ENCODE results near the gene SYNE3.
A peak's percentile ranks its signal among the peaks of the same experiment; 100 is the strongest.

SYNE3 gene, protein sequence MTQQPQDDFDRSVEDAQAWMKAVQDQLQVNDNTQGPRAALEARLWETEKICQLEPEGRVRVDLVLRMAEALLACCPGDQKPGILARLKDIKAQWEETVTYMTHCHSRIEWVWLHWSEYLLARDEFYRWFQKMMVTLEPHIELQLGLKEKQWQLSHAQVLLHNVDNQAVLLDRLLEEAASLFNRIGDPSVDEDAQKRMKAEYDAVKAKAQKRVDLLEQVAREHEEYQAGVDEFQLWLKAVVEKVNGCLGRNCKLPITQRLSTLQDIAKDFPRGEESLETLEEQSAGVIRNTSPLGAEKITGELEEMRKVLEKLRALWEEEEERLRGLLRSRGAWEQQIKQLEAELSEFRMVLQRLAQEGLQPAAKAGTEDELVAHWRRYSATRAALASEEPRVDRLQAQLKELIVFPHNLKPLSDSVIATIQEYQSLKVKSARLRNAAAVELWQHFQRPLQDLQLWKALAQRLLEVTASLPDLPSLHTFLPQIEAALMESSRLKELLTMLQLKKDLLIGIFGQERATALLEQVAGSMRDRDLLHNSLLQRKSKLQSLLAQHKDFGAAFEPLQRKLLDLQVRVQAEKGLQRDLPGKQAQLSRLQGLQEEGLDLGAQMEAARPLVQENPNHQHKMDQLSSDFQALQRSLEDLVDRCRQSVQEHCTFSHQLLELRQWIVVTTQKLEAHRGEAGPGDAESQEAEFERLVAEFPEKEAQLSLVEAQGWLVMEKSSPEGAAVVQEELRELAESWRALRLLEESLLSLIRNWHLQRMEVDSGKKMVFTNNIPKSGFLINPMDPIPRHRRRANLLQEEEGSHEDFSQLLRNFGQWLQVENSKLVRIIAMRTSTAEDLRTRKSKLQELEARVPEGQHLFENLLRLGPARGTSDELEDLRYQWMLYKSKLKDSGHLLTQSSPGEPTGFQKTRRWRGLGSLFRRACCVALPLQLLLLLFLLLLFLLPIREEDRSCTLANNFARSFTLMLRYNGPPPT

DNA sequence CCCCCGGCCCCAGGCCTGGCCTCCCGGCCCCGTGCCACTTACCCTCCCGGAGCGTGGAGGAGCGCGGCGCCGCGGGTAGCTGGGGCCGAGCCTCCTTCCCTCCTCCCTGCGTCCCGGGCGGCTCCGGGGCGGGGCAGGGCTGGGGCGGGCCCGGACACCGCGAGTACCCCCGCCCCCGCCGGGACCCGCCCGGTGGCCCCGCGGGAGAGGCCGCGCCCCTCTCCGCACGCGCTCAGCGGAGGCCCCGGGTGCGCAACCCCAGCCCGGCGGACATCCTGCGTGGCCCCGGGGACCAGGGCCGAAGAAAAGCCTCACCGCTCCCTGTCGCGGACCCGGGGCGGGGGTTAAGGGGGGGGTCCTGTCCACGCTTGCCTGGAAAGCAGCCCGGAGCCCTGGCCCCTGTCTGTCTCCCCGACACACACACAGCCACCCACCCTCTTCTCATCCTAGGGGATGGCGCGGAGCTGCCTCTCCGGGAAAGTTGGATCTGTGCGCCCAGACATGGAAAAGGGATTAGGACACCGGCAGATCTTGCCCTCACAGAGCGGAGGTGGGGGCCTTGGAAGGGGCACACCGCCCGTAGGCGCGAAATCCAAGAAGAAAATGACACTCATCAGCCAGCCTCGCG, at the start of gene SYNE3:
SYNE3 (minus strand) TSS at position 97 of the 628 bp plus-strand sequence. CDS start 40,829 bp downstream, outside the sequence.
- H3K9ac ChIP-seq (ENCODE audit: low read length) = no peak within 1 kb of the TSS
- no peaks in the 10 kb centered on the region for H3K36me3 ChIP-seq (ENCODE audit: control insufficient read depth, low read depth, low read length)
- H3K4me3 ChIP-seq (ENCODE audit: low read length) = peak within 1 kb of the TSS; percentile 49
- H3K9me3 ChIP-seq (ENCODE audit: control insufficient read depth, low read depth, low read length) = no peaks in the 10 kb centered on the region
- no peak within 1 kb of the TSS for H3K27ac ChIP-seq (ENCODE audit: low read length)
- peaks cover 14% of the 10 kb centered on the region for H3K4me1 ChIP-seq (ENCODE audit: control insufficient read depth, low read depth, low read length)
- H3K27me3 ChIP-seq (ENCODE audit: control insufficient read depth, insufficient read depth, low read length) = peaks cover 42% of the 10 kb centered on the region

DNA sequence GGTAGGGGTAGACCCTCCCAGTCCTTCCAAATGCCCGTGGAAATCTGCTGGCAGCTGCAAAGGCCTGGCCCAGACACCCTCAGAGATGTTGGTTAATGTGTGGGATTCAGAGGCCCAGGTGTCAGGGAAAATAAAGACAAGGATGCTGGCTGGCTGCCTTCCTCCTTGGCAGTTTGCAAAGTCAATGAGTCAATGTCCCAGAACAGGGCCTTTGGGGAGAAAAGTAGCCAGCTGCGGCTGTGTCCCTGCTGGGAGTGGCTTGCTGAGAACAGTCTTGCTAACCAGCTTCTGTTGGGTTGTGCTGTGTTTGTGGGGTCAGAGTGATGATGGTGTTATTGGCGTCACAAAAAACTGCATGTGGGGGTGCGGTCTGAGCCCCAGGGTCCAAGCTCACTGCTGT, 47.6 kb upstream of the SYNE3 start:
- H3K36me3 ChIP-seq (ENCODE audit: control insufficient read depth, low read depth, low read length) = no peaks in the 10 kb centered on the region
- no peak overlapping the region for H3K9ac ChIP-seq (ENCODE audit: low read length)
- peaks cover 10% of the 10 kb centered on the region for H3K4me1 ChIP-seq (ENCODE audit: control insufficient read depth, low read depth, low read length)
- H3K27ac ChIP-seq (ENCODE audit: low read length) = no peak overlapping the region
- no peaks in the 10 kb centered on the region for H3K27me3 ChIP-seq (ENCODE audit: control insufficient read depth, insufficient read depth, low read length)
- no peaks in the 10 kb centered on the region for H3K9me3 ChIP-seq (ENCODE audit: control insufficient read depth, low read depth, low read length)
- H3K4me3 ChIP-seq (ENCODE audit: low read length) = no peak overlapping the region

DNA sequence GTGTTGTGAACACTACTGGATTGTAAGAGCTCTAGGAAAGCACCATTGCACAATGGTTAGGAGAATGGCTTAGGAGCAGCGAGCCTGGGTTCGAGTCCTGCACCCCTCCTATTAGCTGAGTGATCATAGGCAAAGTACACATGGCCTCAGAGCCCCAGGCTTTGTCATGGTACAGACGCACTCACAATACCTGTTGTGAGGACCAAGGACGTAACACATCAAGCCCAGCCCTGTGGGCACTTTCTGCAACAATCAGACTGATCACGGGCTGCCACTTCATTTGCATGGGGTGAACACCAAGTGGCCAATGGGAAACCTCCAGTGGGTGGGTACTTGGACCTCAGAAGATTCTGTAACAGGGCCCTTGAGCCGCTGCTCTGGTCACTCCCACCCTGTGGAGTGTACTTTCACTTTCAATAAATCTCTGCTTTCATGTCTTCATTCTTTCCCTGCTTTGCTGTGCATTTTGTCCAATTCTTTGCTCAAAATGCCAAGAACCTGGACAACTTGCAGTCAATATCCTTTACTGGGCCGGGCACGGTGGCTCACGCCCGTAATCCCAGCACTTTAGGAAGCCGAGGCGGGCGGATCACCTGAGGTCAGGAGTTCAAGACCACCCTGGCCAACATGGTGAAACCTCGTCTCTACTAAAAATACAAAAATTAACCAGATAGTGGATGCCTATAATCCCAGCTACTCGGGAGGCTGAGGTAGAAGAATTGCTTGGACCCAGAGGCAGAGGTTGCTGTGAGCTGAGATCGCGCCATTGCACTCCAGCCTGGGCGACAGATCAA, 46.6 kb upstream of the SYNE3 start:
- H3K4me1 ChIP-seq (ENCODE audit: control insufficient read depth, low read depth, low read length) = peaks cover 10% of the 10 kb centered on the region
- H3K36me3 ChIP-seq (ENCODE audit: control insufficient read depth, low read depth, low read length) = no peaks in the 10 kb centered on the region
- H3K27me3 ChIP-seq (ENCODE audit: control insufficient read depth, insufficient read depth, low read length) = no peaks in the 10 kb centered on the region
- no peak overlapping the region for H3K9ac ChIP-seq (ENCODE audit: low read length)
- H3K27ac ChIP-seq (ENCODE audit: low read length) = no peak overlapping the region
- H3K4me3 ChIP-seq (ENCODE audit: low read length) = no peak overlapping the region
- H3K9me3 ChIP-seq (ENCODE audit: control insufficient read depth, low read depth, low read length) = no peaks in the 10 kb centered on the region

DNA sequence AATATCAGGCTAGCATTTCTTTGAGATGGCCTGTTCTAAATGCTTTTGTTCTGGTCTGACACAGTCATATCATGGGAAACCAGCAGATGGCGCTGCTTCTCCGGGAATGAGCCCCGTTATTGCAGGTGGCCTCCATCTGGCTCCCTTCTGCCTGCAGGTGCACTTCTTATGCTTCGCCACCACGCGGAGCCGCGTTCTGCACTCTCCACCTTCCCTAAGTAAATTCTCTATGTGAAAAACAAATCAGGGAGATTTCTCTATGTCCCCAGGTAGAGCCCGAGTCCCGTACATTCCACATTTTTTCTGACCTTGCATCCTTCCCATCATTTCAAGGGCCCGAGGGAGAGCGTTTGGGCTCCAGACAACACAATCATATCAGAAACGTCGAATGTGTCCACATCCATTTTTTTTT, 44.6 kb upstream of the SYNE3 start:
- Histone ChIP-seq H3K36me3 (ENCODE audit: control insufficient read depth, low read depth, low read length) (no peaks in the 10 kb centered on the region), H3K4me3 (ENCODE audit: low read length) (no peak overlapping the region), H3K9ac (ENCODE audit: low read length) (no peak overlapping the region), H3K9me3 (ENCODE audit: control insufficient read depth, low read depth, low read length) (no peaks in the 10 kb centered on the region), H3K27me3 (ENCODE audit: control insufficient read depth, insufficient read depth, low read length) (no peaks in the 10 kb centered on the region), H3K4me1 (ENCODE audit: control insufficient read depth, low read depth, low read length) (peaks cover 16% of the 10 kb centered on the region), H3K27ac (ENCODE audit: low read length) (no peak overlapping the region)

DNA sequence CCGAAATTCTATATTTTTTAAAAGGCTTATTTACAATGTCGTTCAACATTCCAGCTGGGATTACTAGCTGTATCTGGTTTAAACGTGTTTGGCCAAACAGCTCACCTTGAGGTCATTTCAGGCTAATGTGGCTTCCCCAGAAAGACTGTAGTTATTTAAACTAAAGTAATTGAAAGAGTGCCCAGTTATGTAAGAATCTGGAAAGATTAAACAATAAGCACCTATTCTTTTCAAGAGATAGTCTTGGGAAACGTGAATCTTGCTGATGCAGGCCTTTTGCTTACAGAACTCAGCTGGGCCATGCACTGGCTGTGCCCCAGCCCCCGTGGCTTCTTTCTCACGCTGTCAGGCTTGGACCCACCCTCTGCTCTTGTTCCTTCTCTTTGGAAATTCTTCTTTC, 42.8 kb upstream of the SYNE3 start:
- Histone ChIP-seq H3K27me3 (ENCODE audit: control insufficient read depth, insufficient read depth, low read length) (no peaks in the 10 kb centered on the region), H3K9me3 (ENCODE audit: control insufficient read depth, low read depth, low read length) (no peaks in the 10 kb centered on the region), H3K36me3 (ENCODE audit: control insufficient read depth, low read depth, low read length) (no peaks in the 10 kb centered on the region), H3K9ac (ENCODE audit: low read length) (no peak overlapping the region), H3K27ac (ENCODE audit: low read length) (no peak overlapping the region), H3K4me3 (ENCODE audit: low read length) (no peak overlapping the region), H3K4me1 (ENCODE audit: control insufficient read depth, low read depth, low read length) (peaks cover 16% of the 10 kb centered on the region)

DNA sequence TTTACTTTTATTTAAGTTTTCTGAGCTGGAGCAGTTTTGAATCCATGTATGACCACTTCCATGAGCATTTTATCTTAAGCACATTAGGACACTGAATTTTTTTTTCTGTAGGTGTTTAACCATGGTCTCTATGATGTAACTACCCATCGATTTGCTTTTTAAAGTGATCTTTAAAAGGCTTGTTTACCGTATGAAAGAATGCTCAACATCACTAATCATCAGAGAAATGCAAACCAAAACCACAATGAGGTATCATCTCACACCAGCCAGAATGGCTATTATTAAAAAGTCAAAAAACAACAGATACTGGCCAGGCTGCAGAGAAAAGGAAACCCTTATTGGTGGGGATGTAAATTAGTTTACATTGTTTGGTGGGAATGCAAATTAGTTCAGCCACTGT, 41.4 kb upstream of the SYNE3 start:
- no peaks in the 10 kb centered on the region for H3K36me3 ChIP-seq (ENCODE audit: control insufficient read depth, low read depth, low read length)
- H3K4me3 ChIP-seq (ENCODE audit: low read length) = no peak overlapping the region
- H3K4me1 ChIP-seq (ENCODE audit: control insufficient read depth, low read depth, low read length) = peaks cover 11% of the 10 kb centered on the region
- H3K9ac ChIP-seq (ENCODE audit: low read length) = no peak overlapping the region
- H3K27ac ChIP-seq (ENCODE audit: low read length) = no peak overlapping the region
- no peaks in the 10 kb centered on the region for H3K27me3 ChIP-seq (ENCODE audit: control insufficient read depth, insufficient read depth, low read length)
- no peaks in the 10 kb centered on the region for H3K9me3 ChIP-seq (ENCODE audit: control insufficient read depth, low read depth, low read length)

DNA sequence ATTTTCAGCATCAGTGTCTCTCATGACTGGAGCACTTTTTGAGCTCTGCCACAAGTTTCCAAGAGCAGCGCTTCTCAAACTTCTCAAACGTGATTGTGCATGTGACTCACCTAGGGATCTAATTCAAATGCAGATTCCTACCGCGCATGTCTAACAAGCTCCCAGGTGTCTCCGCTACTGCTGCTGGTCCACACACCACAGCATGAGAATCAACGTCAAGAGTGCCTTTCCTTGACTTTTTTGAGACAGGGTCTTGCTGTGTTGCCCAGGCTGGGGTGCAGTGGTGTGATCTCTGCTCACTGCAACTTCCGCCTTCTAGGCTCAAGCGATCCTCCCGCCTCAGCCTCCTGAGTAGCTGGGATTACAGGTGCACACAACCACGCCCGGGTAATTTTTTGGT, 40.8 kb upstream of the SYNE3 start:
- Histone ChIP-seq H3K9ac (ENCODE audit: low read length) (no peak overlapping the region), H3K27ac (ENCODE audit: low read length) (no peak overlapping the region), H3K36me3 (ENCODE audit: control insufficient read depth, low read depth, low read length) (no peaks in the 10 kb centered on the region), H3K9me3 (ENCODE audit: control insufficient read depth, low read depth, low read length) (no peaks in the 10 kb centered on the region), H3K27me3 (ENCODE audit: control insufficient read depth, insufficient read depth, low read length) (no peaks in the 10 kb centered on the region), H3K4me1 (ENCODE audit: control insufficient read depth, low read depth, low read length) (peaks cover 11% of the 10 kb centered on the region), H3K4me3 (ENCODE audit: low read length) (no peak overlapping the region)

DNA sequence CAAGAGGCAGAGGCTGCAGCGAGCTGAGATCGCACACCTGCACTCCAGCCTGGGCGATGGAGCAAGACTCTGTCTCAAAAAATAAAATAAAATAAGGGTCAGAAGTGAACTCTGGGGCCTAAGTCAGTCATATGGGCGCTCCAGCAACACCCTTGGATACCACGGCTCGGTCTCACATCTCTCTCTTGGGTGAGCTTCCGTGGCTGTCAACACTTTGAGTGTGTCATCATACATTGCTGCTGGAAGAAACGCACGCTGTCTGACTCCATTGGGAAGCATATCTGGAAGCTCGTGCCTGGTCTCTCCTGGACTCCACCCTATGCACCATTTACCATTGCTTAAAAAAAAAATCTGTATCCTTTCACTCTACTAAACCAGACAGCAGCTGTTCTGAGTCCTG, 38.6 kb upstream of the SYNE3 start:
- Histone ChIP-seq H3K27me3 (ENCODE audit: control insufficient read depth, insufficient read depth, low read length) (no peaks in the 10 kb centered on the region), H3K4me3 (ENCODE audit: low read length) (no peak overlapping the region), H3K9ac (ENCODE audit: low read length) (no peak overlapping the region), H3K9me3 (ENCODE audit: control insufficient read depth, low read depth, low read length) (no peaks in the 10 kb centered on the region), H3K27ac (ENCODE audit: low read length) (no peak overlapping the region), H3K36me3 (ENCODE audit: control insufficient read depth, low read depth, low read length) (no peaks in the 10 kb centered on the region), H3K4me1 (ENCODE audit: control insufficient read depth, low read depth, low read length) (peaks cover 6% of the 10 kb centered on the region)

DNA sequence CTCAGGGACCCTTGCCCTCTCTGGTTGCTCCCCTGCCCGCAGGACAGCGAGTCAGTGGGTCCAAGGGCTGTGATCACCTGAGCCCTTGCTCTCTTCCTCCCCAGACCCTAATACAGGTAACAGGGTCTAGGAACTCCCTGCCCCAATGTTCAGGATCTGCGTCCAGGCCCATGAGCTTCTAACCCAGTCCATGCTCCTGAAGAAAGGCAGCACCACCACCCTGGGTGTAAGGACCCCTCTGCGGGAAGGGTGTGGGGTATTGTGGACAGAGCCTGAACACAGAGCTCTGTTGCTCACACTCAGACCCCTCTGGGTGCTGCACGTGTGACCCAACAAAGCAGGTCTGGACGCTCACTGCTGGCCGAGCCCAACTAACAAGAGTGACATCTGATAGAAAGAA, 36.7 kb upstream of the SYNE3 start:
- Histone ChIP-seq H3K9me3 (ENCODE audit: control insufficient read depth, low read depth, low read length) (no peaks in the 10 kb centered on the region), H3K9ac (ENCODE audit: low read length) (no peak overlapping the region), H3K36me3 (ENCODE audit: control insufficient read depth, low read depth, low read length) (no peaks in the 10 kb centered on the region), H3K4me1 (ENCODE audit: control insufficient read depth, low read depth, low read length) (peaks cover 6% of the 10 kb centered on the region), H3K27ac (ENCODE audit: low read length) (no peak overlapping the region), H3K4me3 (ENCODE audit: low read length) (no peak overlapping the region), H3K27me3 (ENCODE audit: control insufficient read depth, insufficient read depth, low read length) (no peaks in the 10 kb centered on the region)

DNA sequence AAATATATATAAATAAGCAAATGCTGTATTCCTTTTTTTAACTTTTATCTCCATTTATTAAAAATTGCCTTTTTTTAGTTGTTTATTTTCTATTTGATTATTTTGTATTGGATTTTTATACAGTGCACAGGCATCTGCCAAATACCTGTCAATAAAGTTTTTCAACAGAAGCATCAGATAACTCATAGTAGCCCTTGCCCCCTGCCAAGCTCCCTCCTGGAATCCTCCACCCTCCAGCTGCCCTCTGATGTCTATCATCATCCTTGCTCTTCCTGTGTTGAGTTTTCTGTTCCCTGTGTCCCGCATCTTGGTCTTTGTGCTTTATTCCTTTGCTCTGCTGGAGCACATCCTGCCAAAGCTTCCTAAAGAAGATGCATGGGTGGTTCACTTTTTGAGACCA, 35.0 kb upstream of the SYNE3 start:
- no peaks in the 10 kb centered on the region for H3K4me1 ChIP-seq (ENCODE audit: control insufficient read depth, low read depth, low read length)
- no peaks in the 10 kb centered on the region for H3K27me3 ChIP-seq (ENCODE audit: control insufficient read depth, insufficient read depth, low read length)
- H3K36me3 ChIP-seq (ENCODE audit: control insufficient read depth, low read depth, low read length) = no peaks in the 10 kb centered on the region
- no peak overlapping the region for H3K4me3 ChIP-seq (ENCODE audit: low read length)
- H3K9me3 ChIP-seq (ENCODE audit: control insufficient read depth, low read depth, low read length) = no peaks in the 10 kb centered on the region
- no peak overlapping the region for H3K9ac ChIP-seq (ENCODE audit: low read length)
- no peak overlapping the region for H3K27ac ChIP-seq (ENCODE audit: low read length)
